Placental pericyte (primary cell): ENCODE data around the gene CADM2. TPM values are rescaled to one million over a fixed set of nuclear protein-coding genes. Genes with fewer than 3 reads are reported as not detected.

Source experiments
- small RNA-seq: library from RNA; depleted of rRNA; stranded (forward); fragments of <200 nt; gene quantifications from one replicate; pipeline ENCODE3, GENCODE V24; 2012; ENCODE audit warnings: low replicate concordance
- total RNA-seq: library from RNA; depleted of rRNA; stranded (reverse); fragments of >200 nt; gene quantifications from 2 replicates; pipeline ENCODE4 v1.2.3, GENCODE V29; 2012

The CADM2 gene
- not detected in 2 replicates for total RNA-seq

GRCh38 chr3:84958495-84959469 is at the start of gene CADM2:
TSS of gene CADM2 (plus strand) at chr3:84958989.

Small RNAs within 50 kb of the gene (small RNA-seq; reads per million reads assigned to genes)
- gene MIR5688 = not detected
